K562 (cell line): ENCODE measurements around the gene GTF2A1. TPM values are rescaled to one million over a fixed set of nuclear protein-coding genes. Genes with fewer than 3 reads are reported as not detected.

Experiments
- CBX8 ChIP-seq: fragments of 200-600 bp; sonication (generic); IDR thresholded peaks from 2 replicates; pipeline ENCODE4 v1.6.1; 2012; ENCODE audit warnings: borderline replicate concordance, mixed run types, low read depth, mild to moderate bottlenecking, moderate library complexity, mixed read lengths, low read length, control low read depth, inconsistent platforms; ENCODE audit not compliant: poor library complexity, severe bottlenecking; ENCODE audit errors: extremely low read depth
- E2F8 ChIP-seq: fragments of 450-650 bp; IDR thresholded peaks from 2 replicates; pipeline ENCODE4 v1.7.1; 2018; ENCODE audit warnings: mild to moderate bottlenecking, low read depth; ENCODE audit not compliant: partially characterized antibody
- MCM5 ChIP-seq: fragments of 450-650 bp; IDR thresholded peaks from 2 replicates; pipeline ENCODE4 v1.6.1; 2016; ENCODE audit warnings: low read depth
- MGA ChIP-seq: fragments of 450-650 bp; IDR thresholded peaks from 2 replicates; pipeline ENCODE4 v1.6.1; 2016; ENCODE audit warnings: mild to moderate bottlenecking, moderate library complexity
- RBM39 ChIP-seq: fragments of 200-400 bp; formaldehyde crosslinking; optimal IDR thresholded peaks from 2 replicates; pipeline ENCODE3; 2018; ENCODE audit warnings: low read depth, low read length
- SPI1 ChIP-seq: IDR thresholded peaks from 2 replicates; pipeline ENCODE4 v1.6.1; 2011; ENCODE audit warnings: low read depth, low read length, control low read depth, borderline replicate concordance
- TAF7 ChIP-seq: fragments of 450-650 bp; IDR thresholded peaks from 2 replicates; pipeline ENCODE4 v1.6.1; 2016; ENCODE audit warnings: missing genetic modification characterization, missing compliant biosample characterization
- ZNF324 ChIP-seq: fragments of 250-450 bp; sonication (Bioruptor Pico); IDR thresholded peaks from 2 replicates; pipeline ENCODE4 v1.4.0; 2020; ENCODE audit warnings: mild to moderate bottlenecking
- polyA plus RNA-seq, 8 experiments: library from polyadenylated mRNA; depleted of rRNA in 4 of 8; stranded (reverse) in 5 of 8; unstranded in 3 of 8; fragments of >200 nt; fragmentation: Nextera tagmentation in 2 of 8; fragmentation: Illumina TruSeq in 1 of 8; extraction: Ambion mirVana in 2 of 8; extraction: Trizol in 1 of 8; gene quantifications; 2 replicates each; pipeline versions ENCODE4 v1.2.1 to v1.2.3, GENCODE V29; 2011 to 2014; ENCODE audit warnings: inconsistent platforms in 1 of 8, missing spikeins in 1 of 8
- total RNA-seq, 7 experiments: library from RNA; depleted of rRNA in 6 of 7; stranded (reverse); fragments of >200 nt in 6 of 7; fragmentation: Illumina TruSeq in 2 of 7; extraction: Trizol in 2 of 7; gene quantifications; 2 replicates each; pipeline versions ENCODE4 v1.2.1 to v1.2.3, GENCODE V29; 2011 to 2021; ENCODE audit warnings: low replicate concordance in 1 of 7

The GTF2A1 gene
- total and polyA plus RNA-seq, 9 of the 15 experiments (the other 6 are each of a cell fraction or from before 2014, with no cell fraction given): 3.4 to 22.8 (median 14.7) TPM

- no peak for TF ChIP-seq MGA
- no peak for TF ChIP-seq CBX8
- no peak for TF ChIP-seq MCM5
- no peak for TF ChIP-seq E2F8
- TF ChIP-seq SPI1: no peak
- no peak for TF ChIP-seq ZNF324 (CRISPR knock-in tag)
- no peak for TF ChIP-seq TAF7
- TF ChIP-seq RBM39: no peak
- TF ChIP-seq, all 486 proteins: peak for 0
These were observed 40.4 kb upstream of the GTF2A1 start (continued) for GRCh38 chr14:81261176-81261575.
